Mesendoderm (in vitro differentiated cells): ENCODE data around the gene VPS37B.
"Not testable (repeated sequence)": the region's sequence is repeated elsewhere in the genome, so short reads cannot be mapped to it uniquely, and the experiment has no call there.

Source experiments
- DNase-seq: peaks from one replicate; pipeline ENCODE4 v3.0.0; 2013
- H2AK5ac ChIP-seq: 2 replicates; pipeline ENCODE4 v1.6.1; 2013; ENCODE audit warnings: low read length, inconsistent platforms
- H2BK120ac ChIP-seq: 2 replicates; pipeline ENCODE4 v1.6.1; 2013; ENCODE audit warnings: low read depth, mild to moderate bottlenecking, low read length, moderate library complexity, mixed read lengths
- H2BK15ac ChIP-seq: replicated peaks from 2 replicates; pipeline ENCODE4 v1.6.1; 2013; ENCODE audit warnings: low read depth, mild to moderate bottlenecking, moderate library complexity
- H2BK5ac ChIP-seq: 2 replicates; pipeline ENCODE4 v1.6.1; 2013; ENCODE audit warnings: low read length, inconsistent platforms
- H3K18ac ChIP-seq: 2 replicates; pipeline ENCODE4 v1.6.1; 2013; ENCODE audit warnings: mild to moderate bottlenecking, low read length, mixed read lengths
- H3K23ac ChIP-seq: one replicate; pipeline ENCODE4 v1.6.1; 2013; ENCODE audit warnings: low read length
- H3K27ac ChIP-seq: 2 replicates; pipeline ENCODE4 v1.5.1; 2013; ENCODE audit warnings: low read depth, mild to moderate bottlenecking, inconsistent platforms, low read length, moderate library complexity
- H3K27me3 ChIP-seq: 2 replicates; pipeline ENCODE4 v1.6.1; 2013; ENCODE audit warnings: low read length, control low read depth, mild to moderate bottlenecking, inconsistent platforms; ENCODE audit not compliant: insufficient read depth, poor library complexity
- H3K36me3 ChIP-seq: 2 replicates; pipeline ENCODE4 v1.6.1; 2013; ENCODE audit warnings: low read length, inconsistent platforms; ENCODE audit not compliant: control insufficient read depth, insufficient read depth
- H3K4ac ChIP-seq: one replicate; pipeline ENCODE4 v1.6.1; 2013; ENCODE audit warnings: low read depth, mild to moderate bottlenecking, low read length, moderate library complexity
- H3K4me1 ChIP-seq: 2 replicates; pipeline ENCODE4 v1.6.1; 2013; ENCODE audit warnings: low read depth, low read length, inconsistent platforms; ENCODE audit not compliant: control insufficient read depth
- H3K4me2 ChIP-seq: 2 replicates; pipeline ENCODE4 v1.6.1; 2013; ENCODE audit warnings: low read length
- H3K4me3 ChIP-seq: 2 replicates; pipeline ENCODE4 v1.5.1; 2013; ENCODE audit warnings: mild to moderate bottlenecking, low read length
- H3K56ac ChIP-seq: one replicate; pipeline ENCODE4 v1.6.1; 2013; ENCODE audit warnings: low read length
- H3K79me1 ChIP-seq: 2 replicates; pipeline ENCODE4 v1.6.1; 2013; ENCODE audit warnings: low read length, inconsistent platforms
- H3K79me2 ChIP-seq: 2 replicates; pipeline ENCODE4 v1.6.1; 2013; ENCODE audit warnings: mild to moderate bottlenecking, low read length; ENCODE audit not compliant: control insufficient read depth, insufficient read depth
- H3K9ac ChIP-seq: 2 replicates; pipeline ENCODE4 v1.6.1; 2013; ENCODE audit warnings: low read length, inconsistent platforms
- H4K5ac ChIP-seq: one replicate; pipeline ENCODE4 v1.6.1; 2013; ENCODE audit warnings: low read length
- H4K8ac ChIP-seq: one replicate; pipeline ENCODE4 v1.6.1; 2013; ENCODE audit warnings: low read depth, mild to moderate bottlenecking, control low read depth, low read length, moderate library complexity
- WGBS: extraction: QIAGEN DNeasy Blood & Tissue Kit; methylation state at CpG from one replicate; pipeline ENCODE4 v1.1.7; 2013; ENCODE audit warnings: low lambda C conversion rate, missing lambda C conversion rate; ENCODE audit not compliant: insufficient coverage; ENCODE audit errors: extremely low coverage; 5-methylcytosine and 5-hydroxymethylcytosine counted together

VPS37B gene

GRCh38 chr12:122918827-122919226 lies 22.9 kb upstream of the VPS37B start:
- Histone ChIP-seq H3K4me3 (no peak overlapping the region), H3K79me2 (no peaks in the 10 kb centered on the region), H2AK5ac (no peak overlapping the region), H3K4ac (no peak overlapping the region), H3K18ac (no peak overlapping the region), H2BK5ac (no peak overlapping the region), H2BK15ac (no peak overlapping the region), H3K4me2 (no peak overlapping the region), H2BK120ac (no peak overlapping the region), H3K4me1 (no peaks in the 10 kb centered on the region), H3K27me3 (no peaks in the 10 kb centered on the region), H3K9ac (no peak overlapping the region), H4K8ac (no peak overlapping the region), H3K27ac (no peak overlapping the region), H3K79me1 (no peaks in the 10 kb centered on the region), H3K36me3 (no peaks in the 10 kb centered on the region), H3K23ac (no peak overlapping the region), H4K5ac (no peak overlapping the region), H3K56ac (no peak overlapping the region)
- DNase-seq = no peak
- no CpG with 5 or more reads among the region's 2 CpGs for WGBS

DNA sequence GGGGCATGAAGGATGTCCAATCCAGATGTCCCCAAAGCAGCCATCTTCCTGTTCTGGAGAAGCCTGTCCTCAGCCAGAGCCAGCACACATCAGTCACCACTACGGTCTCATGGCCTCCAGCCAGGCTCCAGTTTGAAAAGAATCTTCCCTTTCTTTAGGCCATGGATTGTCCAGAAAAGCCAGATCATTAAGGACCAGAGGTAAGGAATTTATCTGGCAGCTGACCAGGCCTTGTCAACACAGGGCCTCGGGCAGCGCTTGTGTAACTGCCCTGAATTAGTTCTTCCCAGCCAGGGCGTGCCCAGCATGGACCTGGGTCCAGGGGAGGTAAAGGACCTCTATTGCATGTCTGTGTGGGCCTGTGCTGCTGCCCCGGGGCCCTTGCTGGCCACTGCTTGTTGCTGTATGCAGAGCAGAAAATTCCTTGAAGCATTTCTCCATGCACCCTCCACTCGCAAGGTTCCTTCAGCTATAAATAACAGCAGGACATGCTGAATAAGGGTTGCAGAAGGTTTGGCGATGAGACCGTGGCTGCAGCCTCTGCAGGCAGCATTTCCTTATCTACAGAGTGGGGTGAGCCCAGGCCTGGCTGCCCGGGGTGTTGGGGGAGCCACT lies 21.7 kb upstream of the VPS37B start:
- Histone ChIP-seq H3K18ac (no peak overlapping the region), H3K79me1 (no peaks in the 10 kb centered on the region), H3K27ac (no peak overlapping the region), H3K9ac (no peak overlapping the region), H3K4ac (no peak overlapping the region), H3K36me3 (no peaks in the 10 kb centered on the region), H3K56ac (no peak overlapping the region), H2AK5ac (no peak overlapping the region), H3K27me3 (no peaks in the 10 kb centered on the region), H2BK120ac (no peak overlapping the region), H2BK5ac (no peak overlapping the region), H3K4me3 (no peak overlapping the region), H3K4me1 (no peaks in the 10 kb centered on the region), H3K23ac (no peak overlapping the region), H2BK15ac (no peak overlapping the region), H4K8ac (no peak overlapping the region), H3K4me2 (no peak overlapping the region), H4K5ac (no peak overlapping the region), H3K79me2 (no peaks in the 10 kb centered on the region)
- DNase-seq = no peak
- no CpG with 5 or more reads among the region's 9 CpGs for WGBS

DNA sequence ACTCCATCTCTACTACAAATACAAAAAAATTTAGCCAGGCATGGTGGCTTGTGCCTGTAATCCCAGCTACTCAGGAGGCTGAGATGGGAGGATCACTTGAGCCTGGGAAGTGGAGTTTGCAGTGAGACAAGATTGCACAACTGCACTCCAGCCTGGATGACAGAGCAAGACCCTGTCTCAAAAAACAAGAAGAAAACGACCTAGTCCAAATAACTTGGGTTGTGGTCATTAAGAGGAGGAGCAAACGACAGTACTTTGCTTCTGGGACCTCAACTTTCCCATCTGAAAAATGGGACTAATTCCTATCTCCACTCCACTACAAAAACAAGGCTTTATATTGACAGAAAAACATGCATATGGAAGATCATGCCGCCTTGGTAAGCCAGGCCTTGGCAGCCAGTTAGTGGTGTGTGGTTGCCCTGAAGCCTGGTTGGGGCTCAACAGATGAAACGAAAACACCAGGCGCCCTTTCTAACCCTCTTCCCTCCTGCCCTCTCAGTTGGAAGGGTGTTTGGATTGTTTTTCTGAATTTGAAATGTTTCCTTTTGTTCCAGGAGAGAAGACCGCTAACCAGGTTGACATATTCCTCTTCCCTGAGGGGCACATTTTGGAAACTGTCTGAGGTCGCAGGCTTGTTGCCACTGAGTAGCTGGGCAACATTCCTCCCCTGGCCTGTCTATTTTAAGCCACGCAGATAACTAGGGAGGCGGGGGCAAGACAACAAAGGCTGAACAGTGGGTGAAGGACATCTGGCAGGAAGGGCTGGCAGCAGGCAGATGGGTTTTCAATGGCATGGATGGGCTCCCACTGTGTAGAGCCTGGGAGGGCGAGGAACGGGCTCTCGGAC lies 13.7 kb upstream of the VPS37B start:
- Histone ChIP-seq H3K18ac (no peak overlapping the region), H3K27me3 (no peaks in the 10 kb centered on the region), H4K5ac (no peak overlapping the region), H3K36me3 (no peaks in the 10 kb centered on the region), H3K4me1 (no peaks in the 10 kb centered on the region), H3K4ac (no peak overlapping the region), H4K8ac (no peak overlapping the region), H3K4me3 (no peak overlapping the region), H3K79me2 (no peaks in the 10 kb centered on the region), H3K23ac (no peak overlapping the region), H2AK5ac (no peak overlapping the region), H3K4me2 (no peak overlapping the region), H2BK15ac (no peak overlapping the region), H3K9ac (no peak overlapping the region), H2BK5ac (no peak overlapping the region), H3K27ac (no peak overlapping the region), H3K56ac (no peak overlapping the region), H2BK120ac (no peak overlapping the region), H3K79me1 (no peaks in the 10 kb centered on the region)
- no CpG with 5 or more reads among the region's 12 CpGs for WGBS
- no peak for DNase-seq

DNA sequence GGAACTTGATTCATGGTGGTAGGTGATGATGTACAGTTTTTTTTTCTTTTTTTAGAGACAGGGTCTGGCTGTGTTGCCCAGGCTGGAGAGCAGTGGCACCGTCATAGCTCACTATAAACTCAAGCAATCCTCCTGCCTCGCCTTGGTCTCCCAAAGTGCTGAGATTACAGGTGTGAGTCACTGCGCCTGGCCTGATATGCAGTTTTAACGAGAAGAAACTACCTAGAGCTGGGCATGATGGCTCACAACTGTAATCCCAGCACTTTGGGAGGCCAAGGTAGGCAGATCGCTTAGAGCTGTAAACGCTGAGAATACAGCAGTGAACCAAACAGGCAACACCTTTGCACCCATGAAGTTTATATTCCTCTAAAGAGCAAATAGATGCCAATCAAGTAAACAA lies 13.0 kb upstream of the VPS37B start:
- H3K4me1 ChIP-seq = no peaks in the 10 kb centered on the region
- H2AK5ac ChIP-seq = no peak overlapping the region
- H3K79me1 ChIP-seq = no peaks in the 10 kb centered on the region
- no peak overlapping the region for H3K18ac ChIP-seq
- no peak overlapping the region for H3K56ac ChIP-seq
- no peaks in the 10 kb centered on the region for H3K27me3 ChIP-seq
- H4K8ac ChIP-seq = no peak overlapping the region
- no CpG with 5 or more reads among the region's 6 CpGs for WGBS
- H3K4me2 ChIP-seq = no peak overlapping the region
- no peaks in the 10 kb centered on the region for H3K79me2 ChIP-seq
- no peak overlapping the region for H3K4ac ChIP-seq
- no peak overlapping the region for H2BK5ac ChIP-seq
- no peak overlapping the region for H2BK15ac ChIP-seq
- H3K9ac ChIP-seq = no peak overlapping the region
- no peak overlapping the region for H3K4me3 ChIP-seq
- no peak overlapping the region for H2BK120ac ChIP-seq
- no peak for DNase-seq
- H3K27ac ChIP-seq = no peak overlapping the region
- no peaks in the 10 kb centered on the region for H3K36me3 ChIP-seq
- no peak overlapping the region for H4K5ac ChIP-seq
- no peak overlapping the region for H3K23ac ChIP-seq

GRCh38 chr12:122905258-122905657 lies 9.3 kb upstream of the VPS37B start:
- H3K4me2 ChIP-seq = not testable (repeated sequence)

More at GRCh38 chr12:122905258-122905657, 9.3 kb upstream of the VPS37B start:
- WGBS = no CpG with 5 or more reads among the region's 5 CpGs
- not testable (repeated sequence) for H2BK15ac ChIP-seq, H3K27me3 ChIP-seq, H3K4me1 ChIP-seq, H3K36me3 ChIP-seq, H2BK5ac ChIP-seq, H4K8ac ChIP-seq, H3K18ac ChIP-seq, H3K79me2 ChIP-seq, H3K4me3 ChIP-seq, H3K27ac ChIP-seq, H3K9ac ChIP-seq, H2BK120ac ChIP-seq, H3K56ac ChIP-seq, H2AK5ac ChIP-seq, H3K4ac ChIP-seq, H3K79me1 ChIP-seq, H4K5ac ChIP-seq, H3K23ac ChIP-seq, DNase-seq
